Measurements from ENCODE around the gene RALGPS2.

RALGPS2 gene

GRCh38 chr1:178970184-178970583, 245.1 kb downstream of the RALGPS2 start:
- TF ChIP-seq GATA3 (IDR thresholded peaks at IDR 0.05; ENCODE audit: low read depth, low read length) (no peak), GATA2 (IDR thresholded peaks at IDR 0.05; ENCODE audit: low read depth, low read length) (no peak)

Measured in SH-SY5Y (cell line).